DOHH2 (cell line): ENCODE results near the gene CDC6.

ENCODE experiments used
- H3F3A ChIP-seq: fragments of 200-600 bp; sonication (generic), shearing (Covaris generic); 2 replicates; pipeline ENCODE4 v1.6.0; 2016; ENCODE audit warnings: antibody characterized with exemption, mild to moderate bottlenecking; ENCODE audit not compliant: control insufficient read depth, insufficient read depth
- H3K27ac ChIP-seq: fragments of 200-600 bp; sonication (generic); 2 replicates; pipeline ENCODE4 v1.5.1; 2014; ENCODE audit warnings: low read depth, mild to moderate bottlenecking, low read length, moderate library complexity
- H3K27me3 ChIP-seq: fragments of 200-600 bp; sonication (generic); 2 replicates; pipeline ENCODE4 v1.6.1; 2014; ENCODE audit warnings: mild to moderate bottlenecking, low read length, mixed read lengths; ENCODE audit not compliant: control insufficient read depth
- H3K36me3 ChIP-seq: fragments of 200-600 bp; sonication (generic); 2 replicates; pipeline ENCODE4 v1.6.1; 2014; ENCODE audit warnings: mild to moderate bottlenecking, low read length, moderate library complexity, mixed read lengths; ENCODE audit not compliant: control insufficient read depth
- H3K4me1 ChIP-seq: fragments of 200-600 bp; sonication (generic); 2 replicates; pipeline ENCODE4 v1.6.1; 2014; ENCODE audit warnings: mild to moderate bottlenecking, low read length, mixed read lengths; ENCODE audit not compliant: control insufficient read depth
- H3K4me2 ChIP-seq: fragments of 200-600 bp; sonication (generic); 2 replicates; pipeline ENCODE4 v1.6.0; 2014; ENCODE audit warnings: mild to moderate bottlenecking, low read length, moderate library complexity
- H3K4me3 ChIP-seq: fragments of 200-600 bp; sonication (generic); 2 replicates; pipeline ENCODE4 v1.5.1; 2014; ENCODE audit warnings: mild to moderate bottlenecking, low read length, mixed read lengths
- H3K79me2 ChIP-seq: fragments of 200-600 bp; sonication (generic); 2 replicates; pipeline ENCODE4 v1.6.1; 2014; ENCODE audit warnings: mild to moderate bottlenecking, low read length, mixed read lengths; ENCODE audit not compliant: control insufficient read depth
- H3K9me2 ChIP-seq: fragments of 200-600 bp; sonication (generic); replicated peaks from 2 replicates; pipeline ENCODE4 v1.6.1; 2014; ENCODE audit warnings: mild to moderate bottlenecking, low read length, mixed read lengths; ENCODE audit not compliant: control insufficient read depth
- H3K9me3 ChIP-seq: fragments of 200-600 bp; sonication (generic); 2 replicates; pipeline ENCODE4 v1.6.1; 2014; ENCODE audit warnings: antibody characterized with exemption, low read length, mixed read lengths; ENCODE audit not compliant: control insufficient read depth, insufficient read depth
- H4K20me1 ChIP-seq: fragments of 200-600 bp; sonication (generic); 2 replicates; pipeline ENCODE4 v1.6.0; 2014; ENCODE audit warnings: low read depth, mild to moderate bottlenecking, antibody characterized with exemption, low read length, moderate library complexity; ENCODE audit not compliant: control insufficient read depth, insufficient read depth
- CTCF ChIP-seq: fragments of 200-600 bp; sonication (generic); IDR thresholded peaks from one replicate; pipeline ENCODE4 v1.5.1; 2014; ENCODE audit warnings: antibody characterized with exemption, mild to moderate bottlenecking, low read depth, low read length; ENCODE audit not compliant: poor library complexity, severe bottlenecking
- EZH2phosphoT487 ChIP-seq: fragments of 200-600 bp; sonication (generic); IDR thresholded peaks from 2 replicates; pipeline ENCODE4 v1.6.1; 2017; ENCODE audit warnings: borderline replicate concordance, mild to moderate bottlenecking, antibody characterized with exemption, low read length, moderate library complexity, mixed read lengths

Gene CDC6

GRCh38 chr17:40335620-40336019 is 47.9 kb downstream of the CDC6 start:
- Histone ChIP-seq H3K4me1 (peaks cover 40% of the 10 kb centered on the region), H3K36me3 (peaks cover 26% of the 10 kb centered on the region), H3K27me3 (no peaks in the 10 kb centered on the region), H3K27ac (no peak overlapping the region), H3K9me2 (no peaks in the 10 kb centered on the region), H3K4me2 (no peak overlapping the region), H3K9me3 (no peaks in the 10 kb centered on the region), H3K4me3 (no peak overlapping the region), H4K20me1 (peaks cover 8% of the 10 kb centered on the region; the same call in 1 of the 2 replicates), H3F3A (peaks cover 7% of the 10 kb centered on the region), H3K79me2 (peaks cover 8% of the 10 kb centered on the region)
- TF ChIP-seq EZH2phosphoT487 (no peak), CTCF (no peak)

GRCh38 chr17:40337351-40337750 is 49.7 kb downstream of the CDC6 start:
- Histone ChIP-seq H3K9me3 (no peaks in the 10 kb centered on the region), H3F3A (peaks cover 9% of the 10 kb centered on the region), H3K4me1 (peaks cover 56% of the 10 kb centered on the region), H3K27me3 (peaks cover 3% of the 10 kb centered on the region), H3K9me2 (no peaks in the 10 kb centered on the region), H3K27ac (no peak overlapping the region), H3K36me3 (peaks cover 12% of the 10 kb centered on the region), H3K79me2 (peaks cover 7% of the 10 kb centered on the region), H3K4me3 (no peak overlapping the region), H3K4me2 (peak overlapping the region; percentile 54; the same call in 1 of the 2 replicates), H4K20me1 (peaks cover 9% of the 10 kb centered on the region)
- no peak for TF ChIP-seq CTCF
- no peak for TF ChIP-seq EZH2phosphoT487

- H3F3A ChIP-seq, result peaks cover 13% of the 10 kb centered on the region
- H3K9me3 ChIP-seq, result no peaks in the 10 kb centered on the region
- H3K4me2 ChIP-seq, result peak overlapping the region; percentile 54
- peaks cover 10% of the 10 kb centered on the region for H3K27me3 ChIP-seq
- no peak for TF ChIP-seq EZH2phosphoT487
- TF ChIP-seq CTCF, result no peak
- H3K79me2 ChIP-seq, result peaks cover 7% of the 10 kb centered on the region
- H4K20me1 ChIP-seq, result peaks cover 14% of the 10 kb centered on the region
- H3K4me3 ChIP-seq, result peak overlapping the region; percentile 40
- peak overlapping the region; percentile 51 for H3K27ac ChIP-seq
- no peaks in the 10 kb centered on the region for H3K9me2 ChIP-seq
- peaks cover 12% of the 10 kb centered on the region for H3K36me3 ChIP-seq
- H3K4me1 ChIP-seq, result peaks cover 63% of the 10 kb centered on the region
These were observed 50.4 kb downstream of the CDC6 start for GRCh38 chr17:40338058-40338457.
